GM20000 (cell line): ENCODE measurements around the gene RBL1.
"Not testable (repeated sequence)": the region's sequence is repeated elsewhere in the genome, so short reads cannot be mapped to it uniquely, and the experiment has no call there.

Experiments
- DNase-seq: peaks from one replicate; pipeline ENCODE4 v3.0.0; 2012; ENCODE audit warnings: low spot score
- TF ChIP-seq, protein P1 (sequence below): IDR thresholded peaks from 2 replicates; pipeline ENCODE4 v1.5.1; 2012; ENCODE audit warnings: mild to moderate bottlenecking, control low read depth; ENCODE audit errors: extremely low read depth, missing control alignments

RBL1 gene

DNA sequence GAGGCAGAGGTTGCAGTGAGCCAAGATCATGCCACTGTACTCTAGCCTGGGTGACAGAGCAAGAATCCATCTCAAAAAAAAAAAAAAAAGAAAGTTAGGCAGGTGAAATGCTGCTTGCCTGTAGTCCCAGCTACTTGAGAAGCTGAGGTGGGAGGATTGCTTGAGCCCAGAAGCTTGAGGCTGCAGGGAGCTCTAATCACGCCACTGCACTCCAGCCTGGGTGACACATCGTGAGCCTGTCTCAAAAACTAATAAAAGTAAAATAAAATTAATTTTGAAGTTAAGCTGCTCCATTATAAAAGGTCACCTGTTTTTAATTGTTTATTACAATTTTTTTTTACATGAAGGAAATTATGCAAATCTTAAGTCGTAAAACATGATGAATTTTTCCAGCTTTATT is 121.1 kb downstream of the RBL1 start:
- TF ChIP-seq, protein P1, sequence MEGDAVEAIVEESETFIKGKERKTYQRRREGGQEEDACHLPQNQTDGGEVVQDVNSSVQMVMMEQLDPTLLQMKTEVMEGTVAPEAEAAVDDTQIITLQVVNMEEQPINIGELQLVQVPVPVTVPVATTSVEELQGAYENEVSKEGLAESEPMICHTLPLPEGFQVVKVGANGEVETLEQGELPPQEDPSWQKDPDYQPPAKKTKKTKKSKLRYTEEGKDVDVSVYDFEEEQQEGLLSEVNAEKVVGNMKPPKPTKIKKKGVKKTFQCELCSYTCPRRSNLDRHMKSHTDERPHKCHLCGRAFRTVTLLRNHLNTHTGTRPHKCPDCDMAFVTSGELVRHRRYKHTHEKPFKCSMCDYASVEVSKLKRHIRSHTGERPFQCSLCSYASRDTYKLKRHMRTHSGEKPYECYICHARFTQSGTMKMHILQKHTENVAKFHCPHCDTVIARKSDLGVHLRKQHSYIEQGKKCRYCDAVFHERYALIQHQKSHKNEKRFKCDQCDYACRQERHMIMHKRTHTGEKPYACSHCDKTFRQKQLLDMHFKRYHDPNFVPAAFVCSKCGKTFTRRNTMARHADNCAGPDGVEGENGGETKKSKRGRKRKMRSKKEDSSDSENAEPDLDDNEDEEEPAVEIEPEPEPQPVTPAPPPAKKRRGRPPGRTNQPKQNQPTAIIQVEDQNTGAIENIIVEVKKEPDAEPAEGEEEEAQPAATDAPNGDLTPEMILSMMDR, result no peak
- no peak for DNase-seq

DNA sequence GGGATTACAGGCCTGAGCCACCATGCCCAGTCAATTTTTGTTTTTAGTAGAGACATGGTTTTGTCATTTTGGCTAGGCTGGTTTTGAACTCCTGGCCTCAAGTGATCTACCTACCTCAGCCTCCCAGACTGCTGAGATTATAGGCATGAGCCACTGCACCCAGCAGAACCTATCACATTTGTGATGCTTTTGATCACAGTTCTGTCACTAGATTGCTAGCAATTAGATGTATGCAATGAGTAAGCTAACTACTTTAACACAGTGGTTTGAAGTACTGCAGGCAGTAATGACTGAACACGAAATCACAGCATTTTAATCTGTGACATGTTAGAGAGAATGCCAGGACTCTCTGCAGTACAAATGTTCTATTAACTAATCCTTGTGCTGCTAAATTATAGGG is 124.7 kb downstream of the RBL1 start:
- DNase-seq, result no peak
- TF ChIP-seq, protein P1, result no peak

DNA sequence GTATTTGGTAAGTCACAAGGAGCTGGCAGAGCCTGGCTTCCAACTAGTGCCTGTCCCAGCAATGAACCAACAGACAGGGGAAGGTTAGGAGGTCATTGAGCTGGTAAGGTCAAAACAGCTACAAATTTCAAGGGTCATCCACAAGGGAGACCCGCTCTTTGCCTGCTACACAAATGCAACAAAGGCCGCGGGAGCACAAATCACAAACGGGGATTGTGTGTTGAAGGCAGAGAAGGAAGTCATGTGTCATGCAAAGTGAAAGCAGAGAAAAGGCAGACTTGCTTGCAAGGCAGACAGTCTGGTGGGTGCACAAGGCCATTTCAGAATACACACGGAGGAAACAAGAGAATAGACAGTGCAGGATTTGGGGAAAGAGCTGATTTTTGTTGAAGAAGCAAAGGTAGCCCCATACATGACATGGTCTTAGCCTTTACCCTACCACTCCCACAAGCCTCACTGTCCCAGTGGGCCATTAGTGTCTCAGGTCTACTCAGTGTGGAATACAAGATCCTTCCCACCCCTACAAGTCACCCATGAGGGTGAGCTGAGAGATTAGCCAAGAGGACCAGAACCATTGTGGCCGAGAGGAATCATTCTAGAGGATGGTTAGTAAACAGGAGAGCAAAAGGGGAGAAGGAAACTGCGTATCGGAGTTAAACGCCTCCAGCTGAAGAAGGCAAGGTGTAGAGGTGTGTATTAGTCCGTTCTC is 126.2 kb downstream of the RBL1 start:
- TF ChIP-seq, protein P1, result no peak

DNA sequence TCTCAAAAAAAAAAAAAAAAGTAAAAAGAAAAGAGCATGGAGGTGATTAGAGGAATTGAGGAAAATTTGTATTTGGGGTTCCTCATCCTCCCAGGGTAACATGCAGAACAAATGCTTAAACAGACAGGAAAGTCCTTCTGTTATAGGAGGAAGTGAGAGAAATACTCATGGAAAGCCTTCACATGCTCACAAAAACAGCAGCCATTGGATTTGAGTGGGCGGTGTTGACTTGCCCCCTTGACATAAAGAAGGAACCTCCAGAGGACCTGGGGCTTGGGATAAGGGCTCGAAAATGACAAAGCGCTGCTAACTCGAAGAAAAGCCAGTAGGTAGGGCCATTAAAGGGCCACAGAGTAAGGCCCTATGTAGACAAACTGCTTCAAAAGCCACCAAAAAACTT is 126.7 kb downstream of the RBL1 start:
- no peak for DNase-seq
- TF ChIP-seq, protein P1, result no peak

More for the DNA sequence above, 126.2 kb downstream of the RBL1 start:
- no peak for DNase-seq

DNA sequence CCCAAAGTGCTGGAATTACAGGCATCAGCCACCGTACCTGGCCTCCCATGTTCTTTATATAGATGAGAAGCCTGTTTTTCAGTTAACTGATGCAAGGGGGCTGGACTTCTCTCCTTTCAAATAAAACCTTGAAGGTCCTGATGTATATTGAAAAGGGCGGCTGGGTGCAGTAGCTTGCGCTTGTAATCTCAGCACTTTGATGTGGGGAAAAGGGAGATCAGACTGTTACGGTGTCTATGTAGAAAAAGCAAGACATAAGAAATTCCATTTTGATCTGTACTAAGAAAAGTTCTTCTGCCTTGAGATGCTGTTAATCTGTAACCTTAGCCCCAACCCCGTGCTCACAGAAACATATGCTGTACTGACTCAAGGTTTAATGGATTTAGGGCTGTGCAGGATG is 128.2 kb downstream of the RBL1 start:
- TF ChIP-seq, protein P1, result no peak
- DNase-seq, result no peak

DNA sequence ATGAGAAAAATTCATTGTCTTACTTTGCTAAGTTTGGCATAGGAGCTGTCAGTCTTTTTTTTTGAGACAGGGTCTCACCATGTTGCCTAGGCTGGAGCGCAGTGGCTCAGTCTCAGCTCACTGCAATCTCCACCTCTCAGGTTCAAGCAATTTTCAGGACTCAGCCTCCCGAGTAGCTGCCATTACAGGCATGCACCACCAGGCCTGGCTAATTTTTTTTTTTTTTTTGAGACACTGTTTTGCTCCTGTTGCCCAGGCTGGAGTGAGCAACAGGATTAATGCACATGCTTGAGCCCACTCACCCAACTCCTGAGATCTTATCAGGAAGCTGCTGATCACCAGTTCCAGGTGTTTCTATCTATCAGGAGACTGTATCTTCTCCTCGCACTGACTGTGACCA is 128.8 kb downstream of the RBL1 start:
- DNase-seq, result not testable (repeated sequence)

DNA sequence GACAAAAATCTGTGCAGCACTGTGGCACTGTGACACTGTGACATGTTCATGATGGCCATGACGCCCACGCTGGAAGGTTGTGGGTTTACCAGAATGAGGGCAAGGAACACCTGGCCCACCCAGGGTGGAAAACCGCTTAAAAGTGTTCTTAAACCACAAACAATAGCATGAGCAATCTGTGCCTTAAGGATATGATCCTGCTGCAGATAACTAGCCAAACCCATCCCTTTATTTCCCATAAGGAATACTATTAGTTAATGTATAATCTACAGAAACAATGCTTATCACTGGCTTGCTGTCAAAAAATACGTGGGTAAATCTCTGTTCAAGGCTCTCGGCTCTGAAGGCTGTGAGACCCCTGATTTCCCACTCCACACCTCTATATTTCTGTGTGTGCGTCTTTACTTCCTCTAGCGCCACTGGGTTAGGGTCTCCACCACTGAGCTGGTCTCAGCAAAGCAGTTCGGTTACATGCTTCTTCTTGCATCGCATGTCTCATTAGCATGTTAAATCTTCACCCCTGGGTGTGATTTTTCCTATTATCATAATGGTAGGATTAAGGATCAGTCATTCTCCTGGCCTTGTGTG is 133.3 kb downstream of the RBL1 start:
- not testable (repeated sequence) for DNase-seq

DNA sequence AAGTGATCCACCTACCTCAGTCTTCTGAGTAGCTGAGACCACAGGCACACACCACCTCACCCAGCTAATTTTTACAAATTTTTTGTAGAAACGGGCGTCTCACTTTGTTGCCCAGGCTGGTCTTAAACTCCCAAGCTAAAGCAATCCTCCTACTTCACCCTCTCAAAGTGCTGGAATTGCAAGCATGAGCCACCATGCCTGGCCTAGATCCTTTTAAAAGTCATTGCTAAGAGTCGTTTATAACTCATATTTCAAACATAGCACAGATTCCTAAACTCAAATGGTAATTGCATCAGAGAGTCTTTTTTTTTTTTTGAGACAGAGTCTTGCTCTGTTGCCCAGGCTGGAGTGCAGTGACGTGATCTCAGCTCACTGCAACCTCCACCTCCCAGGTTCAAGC is 136.6 kb downstream of the RBL1 start:
- TF ChIP-seq, protein P1, result no peak
- DNase-seq, result no peak
